ENCODE data around the gene TMEM14C.

DNA sequence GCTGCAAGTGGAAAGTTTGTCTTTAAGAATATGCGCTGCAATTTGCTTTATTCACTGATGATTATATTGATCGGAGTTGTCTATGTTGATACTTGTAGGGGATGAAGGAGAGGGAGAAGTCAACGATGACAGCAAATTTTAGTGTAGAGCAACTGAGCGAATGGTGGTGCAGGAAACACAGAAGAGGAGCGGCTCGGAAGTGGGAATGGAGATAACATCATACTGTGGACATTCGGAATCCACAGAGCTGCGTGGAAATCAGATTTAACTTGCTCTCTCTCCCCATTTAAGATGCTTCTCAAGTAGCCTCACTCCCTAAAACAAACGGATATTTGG lies 24.0 kb downstream of the TMEM14C start:
- TF ChIP-seq, protein P1, sequence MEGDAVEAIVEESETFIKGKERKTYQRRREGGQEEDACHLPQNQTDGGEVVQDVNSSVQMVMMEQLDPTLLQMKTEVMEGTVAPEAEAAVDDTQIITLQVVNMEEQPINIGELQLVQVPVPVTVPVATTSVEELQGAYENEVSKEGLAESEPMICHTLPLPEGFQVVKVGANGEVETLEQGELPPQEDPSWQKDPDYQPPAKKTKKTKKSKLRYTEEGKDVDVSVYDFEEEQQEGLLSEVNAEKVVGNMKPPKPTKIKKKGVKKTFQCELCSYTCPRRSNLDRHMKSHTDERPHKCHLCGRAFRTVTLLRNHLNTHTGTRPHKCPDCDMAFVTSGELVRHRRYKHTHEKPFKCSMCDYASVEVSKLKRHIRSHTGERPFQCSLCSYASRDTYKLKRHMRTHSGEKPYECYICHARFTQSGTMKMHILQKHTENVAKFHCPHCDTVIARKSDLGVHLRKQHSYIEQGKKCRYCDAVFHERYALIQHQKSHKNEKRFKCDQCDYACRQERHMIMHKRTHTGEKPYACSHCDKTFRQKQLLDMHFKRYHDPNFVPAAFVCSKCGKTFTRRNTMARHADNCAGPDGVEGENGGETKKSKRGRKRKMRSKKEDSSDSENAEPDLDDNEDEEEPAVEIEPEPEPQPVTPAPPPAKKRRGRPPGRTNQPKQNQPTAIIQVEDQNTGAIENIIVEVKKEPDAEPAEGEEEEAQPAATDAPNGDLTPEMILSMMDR (IDR thresholded peaks at IDR 0.05), result no peak
- no peak for TF ChIP-seq POLR2AphosphoS5 (IDR thresholded peaks at IDR 0.05)

Data from breast epithelium (tissue), 3 donors.